Measurements from ENCODE around the gene PLA2R1. TPM values are rescaled to one million over a fixed set of nuclear protein-coding genes. Genes with fewer than 3 reads are reported as not detected.

The PLA2R1 gene
- total RNA-seq, 2 experiments from 2014 or later, result not detected

- Mint-ChIP-seq H3K36me3 (ENCODE audit: low read depth) (peaks cover 2% of the 10 kb centered on the region), H3K27ac (no peak overlapping the region), H3K27me3 (ENCODE audit: low read depth) (no peaks in the 10 kb centered on the region), H3K9me3 (ENCODE audit: insufficient read depth) (peaks cover 31% of the 10 kb centered on the region), H3K4me3 (no peak overlapping the region), H3K4me1 (ENCODE audit: low read depth) (no peaks in the 10 kb centered on the region)
- POLR2A ChIA-PET, result no interaction called here
- DNase-seq (no peak), ATAC-seq (no peak)
- CTCF ChIA-PET, result no interaction called here
Observed at GRCh38 chr2:160087854-160088745, 25.7 kb upstream of the PLA2R1 start.

DNA sequence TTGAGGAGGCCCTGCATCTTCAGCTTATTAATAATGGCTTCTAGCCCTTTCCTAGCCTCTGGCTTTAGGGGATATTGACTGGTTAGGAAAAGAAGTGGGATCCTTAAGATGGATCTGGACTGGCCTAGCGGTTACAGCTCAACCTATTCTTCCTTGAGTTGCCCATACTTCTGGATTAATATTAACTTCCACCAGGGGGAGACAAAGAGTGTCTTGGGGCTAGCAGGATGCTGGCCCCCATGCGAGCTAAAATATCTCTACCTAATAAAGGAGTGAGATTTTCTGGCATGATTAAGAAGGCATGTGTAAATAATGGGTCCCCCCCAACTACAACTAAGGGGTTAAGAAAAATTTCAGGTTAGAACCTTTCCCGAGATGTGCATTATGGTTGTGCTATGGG lies 23.2 kb upstream of the PLA2R1 start:
- Mint-ChIP-seq H3K36me3 (ENCODE audit: low read depth) (peaks cover 2% of the 10 kb centered on the region), H3K9me3 (ENCODE audit: insufficient read depth) (peaks cover 23% of the 10 kb centered on the region), H3K4me1 (ENCODE audit: low read depth) (no peaks in the 10 kb centered on the region), H3K4me3 (no peak overlapping the region), H3K27me3 (ENCODE audit: low read depth) (no peaks in the 10 kb centered on the region), H3K27ac (no peak overlapping the region)
- no peak for DNase-seq
- no peak for ATAC-seq
- POLR2A ChIA-PET, result no interaction called here
- CTCF ChIA-PET, result interaction anchor here (0.6 to 1.1 kb wide), 4 partner anchors 8 to 760 kb away, joined by 3 to 5 read pairs (median 3); no protein-coding TSS in a partner anchor

DNA sequence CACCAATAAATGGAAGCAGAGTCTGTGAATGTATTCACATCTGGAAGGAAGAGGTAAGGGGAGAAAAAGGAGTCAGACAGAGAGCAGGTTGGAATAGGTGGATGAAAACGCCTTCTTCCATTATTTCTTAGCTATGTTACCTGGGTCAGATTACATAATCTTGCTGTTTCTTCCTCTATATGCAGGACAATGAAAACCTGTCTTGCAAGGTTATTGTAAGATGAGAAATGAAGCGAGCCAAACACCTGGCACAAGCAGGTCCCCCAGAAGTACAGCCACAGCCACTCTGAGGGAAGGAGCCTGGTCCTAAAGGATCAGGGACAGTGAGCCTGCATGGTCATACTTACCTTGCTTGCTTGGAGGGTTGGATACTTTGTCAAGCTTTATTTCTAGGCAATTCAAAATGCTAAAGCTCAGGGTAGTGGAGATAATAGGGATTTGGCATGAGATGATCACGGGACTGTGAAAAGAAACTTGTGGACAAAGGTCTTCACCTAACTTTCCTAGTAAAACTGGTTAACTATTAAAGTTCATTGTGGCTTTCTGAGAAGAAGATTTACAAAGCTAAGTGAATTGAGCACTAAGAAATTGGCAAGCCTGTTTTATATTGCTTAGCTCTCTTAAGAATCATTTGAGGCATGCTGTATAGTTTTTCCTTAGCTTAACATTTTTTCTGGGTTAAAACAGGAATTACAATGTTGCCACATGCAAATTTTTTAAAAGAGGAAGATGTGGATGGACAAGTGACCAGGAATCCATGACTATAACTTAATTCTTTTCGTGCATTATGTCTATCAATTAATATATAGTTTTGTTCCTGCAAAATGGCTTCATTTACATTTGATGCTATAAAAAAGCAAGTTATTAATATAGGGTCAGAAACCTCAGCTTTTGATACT lies 15.7 kb upstream of the PLA2R1 start:
- H3K9me3 Mint-ChIP-seq (ENCODE audit: insufficient read depth), result no peaks in the 10 kb centered on the region
- H3K4me3 Mint-ChIP-seq, result no peak overlapping the region
- no peak overlapping the region for H3K27ac Mint-ChIP-seq
- no peaks in the 10 kb centered on the region for H3K36me3 Mint-ChIP-seq (ENCODE audit: low read depth)
- ChIA-PET POLR2A (no interaction called here), CTCF (interaction anchor here (1.0 kb wide), 1 partner anchor 285 kb away, joined by 3 read pairs; no protein-coding TSS in a partner anchor)
- peaks cover 3% of the 10 kb centered on the region for H3K27me3 Mint-ChIP-seq (ENCODE audit: low read depth)
- DNase-seq, result no peak
- ATAC-seq, result no peak
- H3K4me1 Mint-ChIP-seq (ENCODE audit: low read depth), result no peaks in the 10 kb centered on the region

- no peak overlapping the region for H3K4me3 Mint-ChIP-seq
- H3K27ac Mint-ChIP-seq, result no peak overlapping the region
- no peaks in the 10 kb centered on the region for H3K9me3 Mint-ChIP-seq (ENCODE audit: insufficient read depth)
- no peak for DNase-seq
- no peaks in the 10 kb centered on the region for H3K36me3 Mint-ChIP-seq (ENCODE audit: low read depth)
- no peak for ATAC-seq
- H3K27me3 Mint-ChIP-seq (ENCODE audit: low read depth), result peaks cover 3% of the 10 kb centered on the region
- ChIA-PET POLR2A (no interaction called here), CTCF (interaction anchor here (0.6 to 1.0 kb wide), 2 partner anchors 9 to 10 kb away, joined by 3 read pairs; no protein-coding TSS in a partner anchor)
- no peaks in the 10 kb centered on the region for H3K4me1 Mint-ChIP-seq (ENCODE audit: low read depth)
Observed at GRCh38 chr2:160076914-160077313, 14.5 kb upstream of the PLA2R1 start.

GRCh38 chr2:160076241-160076640 lies 13.8 kb upstream of the PLA2R1 start:
- H3K36me3 Mint-ChIP-seq (ENCODE audit: low read depth), result no peaks in the 10 kb centered on the region
- peaks cover 3% of the 10 kb centered on the region for H3K27me3 Mint-ChIP-seq (ENCODE audit: low read depth)
- POLR2A ChIA-PET, result no interaction called here
- H3K4me1 Mint-ChIP-seq (ENCODE audit: low read depth), result no peaks in the 10 kb centered on the region
- CTCF ChIA-PET, result interaction anchor here (1.0 kb wide), 1 partner anchor 11 kb away, joined by 3 read pairs; no protein-coding TSS in a partner anchor
- no peaks in the 10 kb centered on the region for H3K9me3 Mint-ChIP-seq (ENCODE audit: insufficient read depth)
- no peak overlapping the region for H3K27ac Mint-ChIP-seq
- H3K4me3 Mint-ChIP-seq, result no peak overlapping the region
- ATAC-seq (no peak), DNase-seq (no peak)

DNA sequence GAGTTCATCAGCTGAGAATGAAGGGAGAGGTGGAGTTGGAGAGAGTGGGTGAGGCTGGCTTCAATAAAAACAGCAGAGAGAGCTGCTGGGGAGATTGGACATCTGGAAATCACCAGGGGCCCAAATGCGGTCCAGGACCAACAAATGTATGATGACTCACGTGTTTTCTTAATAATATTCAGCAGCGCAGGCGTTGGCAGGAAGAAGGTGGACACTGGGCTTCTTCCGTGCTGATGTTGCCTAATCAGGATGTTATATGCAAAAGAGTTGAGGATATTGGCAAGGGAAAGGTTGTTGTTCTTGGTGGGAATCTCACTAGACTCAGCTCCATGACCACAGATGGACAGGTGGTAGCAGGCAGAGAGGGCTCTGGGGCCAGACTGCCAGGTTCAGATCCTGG lies 12.8 kb upstream of the PLA2R1 start:
- no peak for DNase-seq
- ChIA-PET POLR2A (no interaction called here), CTCF (no interaction called here)
- Mint-ChIP-seq H3K27me3 (ENCODE audit: low read depth) (peaks cover 7% of the 10 kb centered on the region), H3K4me1 (ENCODE audit: low read depth) (no peaks in the 10 kb centered on the region), H3K9me3 (ENCODE audit: insufficient read depth) (no peaks in the 10 kb centered on the region), H3K4me3 (no peak overlapping the region), H3K36me3 (ENCODE audit: low read depth) (no peaks in the 10 kb centered on the region), H3K27ac (no peak overlapping the region)
- no peak for ATAC-seq

- CTCF ChIA-PET, result interaction anchor here (0.6 kb wide), 1 partner anchor 53 kb away, joined by 3 read pairs; no protein-coding TSS in a partner anchor
- no peaks in the 10 kb centered on the region for H3K9me3 Mint-ChIP-seq (ENCODE audit: insufficient read depth)
Observed at GRCh38 chr2:160073284-160073888, 11.0 kb upstream of the PLA2R1 start.

GRCh38 chr2:160068906-160069305 lies 6.5 kb upstream of the PLA2R1 start:
- Mint-ChIP-seq H3K9me3 (ENCODE audit: insufficient read depth) (peaks cover 6% of the 10 kb centered on the region), H3K4me3 (no peak overlapping the region), H3K27ac (no peak overlapping the region), H3K4me1 (ENCODE audit: low read depth) (no peaks in the 10 kb centered on the region), H3K36me3 (ENCODE audit: low read depth) (no peaks in the 10 kb centered on the region), H3K27me3 (ENCODE audit: low read depth) (peaks cover 16% of the 10 kb centered on the region)
- ChIA-PET CTCF (no interaction called here), POLR2A (no interaction called here)
- DNase-seq (no peak), ATAC-seq (no peak)

More at GRCh38 chr2:160073284-160073888, 11.0 kb upstream of the PLA2R1 start:
- DNase-seq, result no peak
- no peak overlapping the region for H3K4me3 Mint-ChIP-seq
- no peak for ATAC-seq
- POLR2A ChIA-PET, result no interaction called here
- no peaks in the 10 kb centered on the region for H3K36me3 Mint-ChIP-seq (ENCODE audit: low read depth)
- H3K4me1 Mint-ChIP-seq (ENCODE audit: low read depth), result no peaks in the 10 kb centered on the region
- no peak overlapping the region for H3K27ac Mint-ChIP-seq
- peaks cover 7% of the 10 kb centered on the region for H3K27me3 Mint-ChIP-seq (ENCODE audit: low read depth)

DNA sequence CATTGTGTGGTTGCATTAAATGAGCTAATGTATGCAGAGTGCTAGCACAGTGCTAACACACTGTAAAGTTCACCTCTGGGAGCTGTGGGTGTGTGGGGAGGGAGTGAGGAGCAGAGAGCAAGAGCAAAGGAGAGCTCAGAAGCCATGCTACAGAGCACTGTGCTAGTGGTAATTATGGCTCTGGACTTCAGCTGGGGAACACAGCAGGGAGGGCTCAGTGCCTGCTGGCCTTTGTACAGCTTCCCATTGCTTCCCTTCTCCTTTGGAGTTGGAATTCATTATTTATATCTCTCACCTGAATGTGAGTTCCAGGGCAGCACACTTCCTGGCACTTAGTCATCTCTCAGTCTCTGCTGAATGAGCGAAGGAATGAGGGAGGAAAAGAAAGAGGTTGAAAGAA lies 2.5 kb upstream of the PLA2R1 start:
- no peak overlapping the region for H3K27ac Mint-ChIP-seq
- ATAC-seq, result no peak
- CTCF ChIA-PET, result no interaction called here
- no peak overlapping the region for H3K4me3 Mint-ChIP-seq
- peaks cover 7% of the 10 kb centered on the region for H3K4me1 Mint-ChIP-seq (ENCODE audit: low read depth)
- H3K9me3 Mint-ChIP-seq (ENCODE audit: insufficient read depth), result peaks cover 6% of the 10 kb centered on the region
- no peak for DNase-seq
- peaks cover 38% of the 10 kb centered on the region for H3K27me3 Mint-ChIP-seq (ENCODE audit: low read depth)
- POLR2A ChIA-PET, result no interaction called here
- H3K36me3 Mint-ChIP-seq (ENCODE audit: low read depth), result no peaks in the 10 kb centered on the region

GRCh38 chr2:160063879-160064612 lies 1.6 kb upstream of the PLA2R1 start:
- no peaks in the 10 kb centered on the region for H3K36me3 Mint-ChIP-seq (ENCODE audit: low read depth)
- H3K27me3 Mint-ChIP-seq (ENCODE audit: low read depth), result peaks cover 41% of the 10 kb centered on the region
- H3K27ac Mint-ChIP-seq, result no peak overlapping the region
- ChIA-PET POLR2A (no interaction called here), CTCF (no interaction called here)
- H3K9me3 Mint-ChIP-seq (ENCODE audit: insufficient read depth), result peaks cover 6% of the 10 kb centered on the region
- DNase-seq (no peak), ATAC-seq (no peak)
- peaks cover 7% of the 10 kb centered on the region for H3K4me1 Mint-ChIP-seq (ENCODE audit: low read depth)
- no peak overlapping the region for H3K4me3 Mint-ChIP-seq

GRCh38 chr2:160063271-160063670 lies 856 bp upstream of the PLA2R1 start:
- H3K4me1 Mint-ChIP-seq (ENCODE audit: low read depth), result peaks cover 7% of the 10 kb centered on the region
- no peak overlapping the region for H3K4me3 Mint-ChIP-seq
- H3K27ac Mint-ChIP-seq, result no peak overlapping the region
- H3K9me3 Mint-ChIP-seq (ENCODE audit: insufficient read depth), result peaks cover 6% of the 10 kb centered on the region
- no peaks in the 10 kb centered on the region for H3K36me3 Mint-ChIP-seq (ENCODE audit: low read depth)
- ChIA-PET CTCF (no interaction called here), POLR2A (no interaction called here)
- H3K27me3 Mint-ChIP-seq (ENCODE audit: low read depth), result peaks cover 43% of the 10 kb centered on the region
- DNase-seq (no peak), ATAC-seq (no peak)

All from activated CD8-positive, alpha-beta T cell treated with anti-CD3 and anti-CD28 coated beads, Interleukin-2, amount 10 ng/mL, durations not matched to agents 7 days and 5 days (primary cell).